ENCODE data around the gene BLACAT1.

DNA sequence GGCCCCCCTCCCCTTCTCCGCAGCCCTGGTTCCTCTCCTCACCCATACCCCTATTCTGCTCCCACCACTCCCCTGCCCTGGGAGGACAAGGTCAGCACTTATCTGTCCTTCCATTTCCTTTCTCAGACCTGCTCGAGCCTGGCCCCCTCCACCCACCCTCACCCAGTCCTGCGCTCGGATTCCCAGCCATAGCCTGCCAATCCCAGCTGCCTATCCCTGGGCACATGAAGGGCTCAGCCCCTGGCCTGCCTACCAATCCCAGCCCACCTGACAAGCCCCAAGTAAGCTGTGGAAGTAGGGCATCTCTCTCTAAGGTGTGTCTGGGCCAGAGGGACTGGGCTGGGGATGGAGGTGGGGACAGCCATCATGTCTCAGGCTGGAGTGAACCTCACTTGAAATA, 5.4 kb downstream of the BLACAT1 start:
- TF ChIP-seq, protein P1, sequence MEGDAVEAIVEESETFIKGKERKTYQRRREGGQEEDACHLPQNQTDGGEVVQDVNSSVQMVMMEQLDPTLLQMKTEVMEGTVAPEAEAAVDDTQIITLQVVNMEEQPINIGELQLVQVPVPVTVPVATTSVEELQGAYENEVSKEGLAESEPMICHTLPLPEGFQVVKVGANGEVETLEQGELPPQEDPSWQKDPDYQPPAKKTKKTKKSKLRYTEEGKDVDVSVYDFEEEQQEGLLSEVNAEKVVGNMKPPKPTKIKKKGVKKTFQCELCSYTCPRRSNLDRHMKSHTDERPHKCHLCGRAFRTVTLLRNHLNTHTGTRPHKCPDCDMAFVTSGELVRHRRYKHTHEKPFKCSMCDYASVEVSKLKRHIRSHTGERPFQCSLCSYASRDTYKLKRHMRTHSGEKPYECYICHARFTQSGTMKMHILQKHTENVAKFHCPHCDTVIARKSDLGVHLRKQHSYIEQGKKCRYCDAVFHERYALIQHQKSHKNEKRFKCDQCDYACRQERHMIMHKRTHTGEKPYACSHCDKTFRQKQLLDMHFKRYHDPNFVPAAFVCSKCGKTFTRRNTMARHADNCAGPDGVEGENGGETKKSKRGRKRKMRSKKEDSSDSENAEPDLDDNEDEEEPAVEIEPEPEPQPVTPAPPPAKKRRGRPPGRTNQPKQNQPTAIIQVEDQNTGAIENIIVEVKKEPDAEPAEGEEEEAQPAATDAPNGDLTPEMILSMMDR (IDR thresholded peaks at IDR 0.05; ENCODE audit: low read length): no peak
- TF ChIP-seq EZH2 (optimal IDR thresholded peaks at IDR 0.05; ENCODE audit: low read depth, low read length): no peak
